GM23338 (cell line): ENCODE measurements around the gene ALDH2. TPM values are rescaled to one million over a fixed set of nuclear protein-coding genes. Genes with fewer than 3 reads are reported as not detected.

Experiments
- ATAC-seq: fragments of 200-7000 bp; cut with Tn5 transposase; 3 replicates; pipeline ENCODE4 v1.9.1; 2020
- DNase-seq: peaks from one replicate; pipeline ENCODE4 v3.0.0-alpha.2; 2015; ENCODE audit warnings: low spot score
- H2AFZ ChIP-seq: fragments of 200-600 bp; sonication (generic); 2 replicates; pipeline ENCODE4 v1.8.0; 2016; ENCODE audit warnings: antibody characterized with exemption, mild to moderate bottlenecking, moderate library complexity
- H3F3A ChIP-seq: fragments of 200-600 bp; sonication (generic); replicated peaks from 2 replicates; pipeline ENCODE4 v1.8.0; 2017; ENCODE audit warnings: antibody characterized with exemption, mixed run types, low read depth
- H3K27ac ChIP-seq: fragments of 200-600 bp; sonication (generic); 2 replicates; pipeline ENCODE4 v1.6.1; 2016; ENCODE audit warnings: low read depth
- H3K27me3 ChIP-seq: fragments of 200-600 bp; sonication (generic); 2 replicates; pipeline ENCODE4 v1.8.0; 2016; ENCODE audit warnings: mild to moderate bottlenecking, mixed run types, moderate library complexity; ENCODE audit not compliant: insufficient read depth
- H3K36me3 ChIP-seq: fragments of 200-600 bp; sonication (generic); 2 replicates; pipeline ENCODE4 v1.8.0; 2016; ENCODE audit warnings: mild to moderate bottlenecking; ENCODE audit not compliant: insufficient read depth
- H3K4me1 ChIP-seq: fragments of 200-600 bp; sonication (generic); 2 replicates; pipeline ENCODE4 v1.8.0; 2016; ENCODE audit warnings: mild to moderate bottlenecking, moderate library complexity; ENCODE audit not compliant: insufficient read depth
- H3K4me2 ChIP-seq: fragments of 200-600 bp; sonication (generic); 2 replicates; pipeline ENCODE4 v1.7.1; 2017; ENCODE audit warnings: mixed run types
- H3K4me3 ChIP-seq: fragments of 200-600 bp; sonication (generic); 2 replicates; pipeline ENCODE4 v1.6.1; 2016; ENCODE audit warnings: mixed run types
- H3K79me2 ChIP-seq: fragments of 200-600 bp; sonication (generic); replicated peaks from 2 replicates; pipeline ENCODE4 v1.8.0; 2017; ENCODE audit warnings: mild to moderate bottlenecking; ENCODE audit not compliant: insufficient read depth
- H3K9me2 ChIP-seq: fragments of 200-600 bp; sonication (generic); 2 replicates; pipeline ENCODE4 v1.8.0; 2017; ENCODE audit not compliant: insufficient read depth
- H4K20me1 ChIP-seq: fragments of 200-600 bp; sonication (generic); replicated peaks from 2 replicates; pipeline ENCODE4 v1.8.0; 2017; ENCODE audit warnings: mild to moderate bottlenecking; ENCODE audit not compliant: insufficient read depth
- H3K27ac Mint-ChIP-seq: 2 replicates; pipeline ENCODE4 v1.8.0; 2020; ENCODE audit warnings: inconsistent platforms, mild to moderate bottlenecking, moderate library complexity, mixed read lengths
- H3K27me3 Mint-ChIP-seq: 3 replicates; pipeline ENCODE4 v1.8.0; 2022; ENCODE audit warnings: low read depth, mild to moderate bottlenecking, moderate library complexity, mixed read lengths, inconsistent platforms; ENCODE audit not compliant: insufficient read depth, poor library complexity
- H3K36me3 Mint-ChIP-seq: 3 replicates; pipeline ENCODE4 v1.8.0; 2021; ENCODE audit warnings: low read depth, mild to moderate bottlenecking, inconsistent platforms, moderate library complexity, mixed read lengths
- H3K4me1 Mint-ChIP-seq: 3 replicates; pipeline ENCODE4 v1.8.0; 2020; ENCODE audit warnings: mild to moderate bottlenecking, inconsistent platforms, mixed read lengths
- H3K4me3 Mint-ChIP-seq: 3 replicates; pipeline ENCODE4 v1.8.0; 2021; ENCODE audit warnings: moderate library complexity, mild to moderate bottlenecking, inconsistent platforms, mixed read lengths
- H3K9me3 Mint-ChIP-seq: 3 replicates; pipeline ENCODE4 v1.8.0; 2020; ENCODE audit warnings: moderate library complexity, mild to moderate bottlenecking, inconsistent platforms, mixed read lengths
- CREB1 ChIP-seq: fragments of 250-450 bp; sonication (Bioruptor Pico); IDR thresholded peaks from 2 replicates; pipeline ENCODE4 v1.5.0; 2020; ENCODE audit warnings: low read depth, mild to moderate bottlenecking, moderate library complexity
- EZH2 ChIP-seq: fragments of 200-600 bp; sonication (generic); IDR thresholded peaks from one replicate; pipeline ENCODE4 v1.8.0; 2017; ENCODE audit warnings: antibody characterized with exemption, mild to moderate bottlenecking, low read depth; ENCODE audit not compliant: unreplicated experiment
- EZH2phosphoT487 ChIP-seq: fragments of 200-600 bp; sonication (generic); IDR thresholded peaks from one replicate; pipeline ENCODE4 v1.8.1; 2018; ENCODE audit warnings: antibody characterized with exemption; ENCODE audit not compliant: unreplicated experiment
- JUNB ChIP-seq: IDR thresholded peaks from one replicate; pipeline ENCODE4 v1.6.1; 2016; ENCODE audit warnings: antibody characterized with exemption; ENCODE audit not compliant: unreplicated experiment
- NANOG ChIP-seq: IDR thresholded peaks from 2 replicates; pipeline ENCODE4 v1.6.1; 2016; ENCODE audit warnings: antibody characterized with exemption, borderline replicate concordance
- REST ChIP-seq: IDR thresholded peaks from one replicate; pipeline ENCODE4 v1.6.1; 2018; ENCODE audit warnings: antibody characterized with exemption; ENCODE audit not compliant: unreplicated experiment
- ZNF331 ChIP-seq: fragments of 250-450 bp; sonication (Bioruptor Pico); IDR thresholded peaks from 2 replicates; pipeline ENCODE4 v1.5.0; 2020; ENCODE audit warnings: low read depth, mild to moderate bottlenecking, moderate library complexity
- ZNF462 ChIP-seq: fragments of 250-450 bp; sonication (Bioruptor Pico); IDR thresholded peaks from 2 replicates; pipeline ENCODE4 v1.5.0; 2020; ENCODE audit warnings: mild to moderate bottlenecking, moderate library complexity
- polyA plus RNA-seq: library from polyadenylated mRNA; unstranded; fragments of >200 nt; fragmentation: Nextera tagmentation; extraction: Ambion mirVana; gene quantifications from 2 replicates; pipeline ENCODE4 v1.2.1, GENCODE V29; 2016
- total RNA-seq: library from RNA; depleted of rRNA; stranded (reverse); fragments of >200 nt; shearing (Covaris generic); gene quantifications from 2 replicates; pipeline ENCODE4 v1.2.3, GENCODE V29; 2014
- TF ChIP-seq, protein P1 (sequence below), 2 experiments: fragments of 200-600 bp in 1 of 2; sonication (generic) in 1 of 2; conservative IDR thresholded peaks; 2 replicates each; pipeline versions ENCODE4 v1.5.1 to v1.6.1; 2016 to 2017; ENCODE audit warnings: antibody characterized with exemption in 2 of 2, low read depth in 2 of 2, mild to moderate bottlenecking in 2 of 2, moderate library complexity in 1 of 2

The ALDH2 gene
- total and polyA plus RNA-seq, 2 experiments from 2014 or later: 14.9 to 50.5 TPM

- TF ChIP-seq, protein P1, sequence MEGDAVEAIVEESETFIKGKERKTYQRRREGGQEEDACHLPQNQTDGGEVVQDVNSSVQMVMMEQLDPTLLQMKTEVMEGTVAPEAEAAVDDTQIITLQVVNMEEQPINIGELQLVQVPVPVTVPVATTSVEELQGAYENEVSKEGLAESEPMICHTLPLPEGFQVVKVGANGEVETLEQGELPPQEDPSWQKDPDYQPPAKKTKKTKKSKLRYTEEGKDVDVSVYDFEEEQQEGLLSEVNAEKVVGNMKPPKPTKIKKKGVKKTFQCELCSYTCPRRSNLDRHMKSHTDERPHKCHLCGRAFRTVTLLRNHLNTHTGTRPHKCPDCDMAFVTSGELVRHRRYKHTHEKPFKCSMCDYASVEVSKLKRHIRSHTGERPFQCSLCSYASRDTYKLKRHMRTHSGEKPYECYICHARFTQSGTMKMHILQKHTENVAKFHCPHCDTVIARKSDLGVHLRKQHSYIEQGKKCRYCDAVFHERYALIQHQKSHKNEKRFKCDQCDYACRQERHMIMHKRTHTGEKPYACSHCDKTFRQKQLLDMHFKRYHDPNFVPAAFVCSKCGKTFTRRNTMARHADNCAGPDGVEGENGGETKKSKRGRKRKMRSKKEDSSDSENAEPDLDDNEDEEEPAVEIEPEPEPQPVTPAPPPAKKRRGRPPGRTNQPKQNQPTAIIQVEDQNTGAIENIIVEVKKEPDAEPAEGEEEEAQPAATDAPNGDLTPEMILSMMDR (conservative IDR thresholded peaks at IDR 0.05; ENCODE audit: low read depth in 2 of 2): no peak
- TF ChIP-seq JUNB (no peak), ZNF331 (CRISPR knock-in tag) (no peak)
Observed at GRCh38 chr12:111818340-111818739, 51.6 kb downstream of the ALDH2 start (continued).

DNA sequence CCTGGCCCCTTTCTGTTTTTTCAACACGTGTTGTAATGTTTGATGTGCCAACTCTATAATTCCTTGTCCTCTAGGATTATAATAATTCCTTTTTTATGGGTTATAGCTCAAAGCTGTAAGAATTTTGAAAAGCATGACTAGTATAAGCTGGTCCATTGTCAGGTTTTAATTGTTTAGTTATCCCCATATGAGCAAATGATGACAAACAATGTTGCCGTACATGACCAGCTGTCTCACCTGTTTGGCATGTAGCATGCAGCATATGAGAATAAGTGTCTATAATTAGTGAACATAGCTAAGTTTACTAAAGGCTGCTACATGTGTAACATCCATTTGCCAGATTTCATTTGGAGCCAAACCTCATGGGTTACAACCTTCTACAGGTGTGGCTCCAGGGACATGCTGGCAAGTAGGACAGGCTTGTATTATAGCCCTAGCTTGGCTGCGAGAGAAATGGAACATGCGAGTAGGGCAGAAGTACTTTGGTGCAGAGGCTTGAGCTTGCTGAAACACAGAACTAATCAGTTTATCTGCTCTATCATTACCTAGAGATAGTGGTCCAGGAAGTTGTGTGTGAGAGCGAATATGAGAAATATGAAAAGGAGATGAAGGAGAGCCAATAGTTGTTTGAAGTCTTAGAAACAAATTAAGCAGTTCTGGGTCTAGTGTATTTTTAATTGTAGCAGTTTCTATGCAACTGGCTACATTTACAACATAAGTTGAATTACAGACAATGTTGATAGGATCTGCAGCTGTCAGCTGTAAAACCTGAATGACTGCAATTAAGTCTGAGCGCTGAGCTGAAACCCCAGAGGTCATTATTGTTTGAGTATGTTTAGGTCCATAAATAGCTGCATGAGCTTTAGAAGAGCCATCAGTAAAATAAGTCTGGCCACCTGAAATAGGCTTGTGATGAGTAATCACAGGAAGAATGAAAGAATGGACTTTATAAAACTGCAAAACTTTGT, 52.7 kb downstream of the ALDH2 start:
- Histone ChIP-seq H2AFZ (no peak overlapping the region), H3K9me2 (no peaks in the 10 kb centered on the region), H4K20me1 (no peaks in the 10 kb centered on the region), H3F3A (no peaks in the 10 kb centered on the region), H3K79me2 (no peaks in the 10 kb centered on the region), H3K4me1 (no peaks in the 10 kb centered on the region; the same call in 1 of the 2 replicates), H3K36me3 (no peaks in the 10 kb centered on the region), H3K4me3 (no peak overlapping the region), H3K4me2 (no peak overlapping the region), H3K27me3 (no peaks in the 10 kb centered on the region), H3K27ac (no peak overlapping the region)
- DNase-seq (no peak), ATAC-seq (no peak)
- Mint-ChIP-seq H3K27ac (no peak overlapping the region; the same call in 1 of the 2 replicates), H3K9me3 (peaks cover 6% of the 10 kb centered on the region; the same call in 2 of the 3 replicates), H3K27me3 (no peaks in the 10 kb centered on the region), H3K4me3 (no peak overlapping the region), H3K36me3 (no peaks in the 10 kb centered on the region), H3K4me1 (peaks cover 40% of the 10 kb centered on the region)
- TF ChIP-seq, protein P1 (conservative IDR thresholded peaks at IDR 0.05; ENCODE audit: low read depth in 2 of 2): no peak
- no peak for TF ChIP-seq CREB1 (CRISPR knock-in tag)
- TF ChIP-seq NANOG: no peak
- TF ChIP-seq REST: no peak
- no peak for TF ChIP-seq ZNF462 (CRISPR knock-in tag)
- TF ChIP-seq EZH2: no peak
- no peak for TF ChIP-seq EZH2phosphoT487
